Measurements from ENCODE around the gene TWNK.
A peak's percentile ranks its signal among the peaks of the same experiment; 100 is the strongest.

The TWNK gene

GRCh38 chr10:100987685-100988049, 324 bp downstream of the TWNK start:
- peak overlapping the region; percentile 98 for H3K4me3 ChIP-seq (ENCODE audit: low read length)
- no peak for DNase-seq (ENCODE audit: low read depth)
- TF ChIP-seq CTCF (conservative IDR thresholded peaks at IDR 0.05; ENCODE audit: low read length), result no peak

DNA sequence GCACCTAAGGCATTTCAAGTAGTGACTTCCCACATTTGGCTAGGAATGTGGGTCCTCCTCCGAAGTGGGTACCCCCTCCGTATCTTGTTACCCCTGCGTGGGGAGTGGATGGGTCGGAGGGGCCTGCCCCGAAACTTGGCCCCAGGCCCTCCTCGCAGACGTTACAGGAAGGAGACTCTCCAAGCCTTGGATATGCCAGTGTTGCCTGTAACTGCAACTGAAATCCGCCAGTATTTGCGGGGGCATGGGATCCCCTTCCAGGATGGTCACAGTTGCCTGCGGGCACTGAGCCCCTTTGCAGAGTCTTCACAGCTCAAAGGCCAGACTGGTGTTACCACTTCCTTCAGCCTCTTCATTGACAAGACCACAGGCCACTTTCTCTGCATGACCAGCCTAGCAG, 823 bp downstream of the TWNK start:
- no peak for DNase-seq (ENCODE audit: low read depth)
- TF ChIP-seq CTCF (conservative IDR thresholded peaks at IDR 0.05; ENCODE audit: low read length), result no peak

DNA sequence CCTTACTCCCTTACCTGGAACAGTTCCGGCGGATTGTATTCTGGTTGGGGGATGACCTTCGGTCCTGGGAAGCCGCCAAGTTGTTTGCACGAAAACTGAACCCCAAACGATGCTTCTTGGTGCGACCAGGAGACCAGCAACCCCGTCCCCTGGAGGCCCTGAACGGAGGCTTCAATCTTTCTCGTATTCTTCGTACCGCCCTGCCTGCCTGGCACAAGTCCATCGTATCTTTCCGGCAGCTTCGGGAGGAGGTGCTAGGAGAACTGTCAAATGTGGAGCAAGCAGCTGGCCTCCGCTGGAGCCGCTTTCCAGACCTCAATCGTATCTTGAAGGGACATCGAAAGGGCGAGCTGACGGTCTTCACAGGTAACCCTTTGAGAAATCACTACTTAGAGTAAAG, 1.7 kb downstream of the TWNK start:
- no peak overlapping the region for H3K4me3 ChIP-seq (ENCODE audit: low read length)
- no peak for TF ChIP-seq CTCF (conservative IDR thresholded peaks at IDR 0.05; ENCODE audit: low read length)
- no peak for DNase-seq (ENCODE audit: low read depth)

More for the DNA sequence above, 823 bp downstream of the TWNK start:
- H3K4me3 ChIP-seq (ENCODE audit: low read length), result peak overlapping the region; percentile 98

DNA sequence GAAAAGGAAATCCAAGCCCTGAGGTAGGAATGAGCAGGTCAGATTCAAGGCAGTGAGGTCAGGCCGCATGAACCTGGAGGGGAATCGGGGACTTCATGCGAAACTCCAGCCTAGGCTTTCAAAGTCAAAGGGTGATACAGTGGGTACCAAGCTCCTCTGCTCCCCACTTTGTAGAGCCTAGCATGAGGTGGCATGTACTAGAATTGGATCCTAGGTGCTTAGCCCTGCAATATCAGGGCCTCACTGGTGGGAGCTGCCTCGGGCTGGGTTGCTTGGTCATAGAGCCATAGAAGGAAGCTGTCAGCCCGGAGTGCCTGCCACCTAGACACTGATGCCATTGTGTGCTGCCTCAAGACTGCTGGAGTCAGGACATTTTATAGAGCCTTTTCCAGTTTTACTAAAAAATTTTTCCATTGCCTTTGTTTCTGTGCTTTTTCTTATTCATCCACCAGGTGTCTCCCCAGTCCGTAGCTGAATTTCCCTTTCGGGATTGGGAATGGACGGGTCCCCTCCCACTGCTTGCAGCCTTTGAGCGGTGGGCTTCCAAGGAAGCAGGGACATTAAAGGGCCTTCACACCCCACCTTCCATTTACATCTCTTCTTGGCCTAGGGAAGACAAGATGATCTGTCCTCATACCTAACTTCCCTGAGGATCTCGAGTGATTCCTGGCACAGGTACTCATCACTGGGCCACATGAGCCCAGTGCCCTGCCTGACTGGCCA, 6.8 kb downstream of the TWNK start:
- no peak overlapping the region for H3K4me3 ChIP-seq (ENCODE audit: low read length)
- TF ChIP-seq CTCF (conservative IDR thresholded peaks at IDR 0.05; ENCODE audit: low read length), result peak; percentile 74
- DNase-seq (ENCODE audit: low read depth), result peak; percentile 33

GRCh38 chr10:100995181-100995580, 7.8 kb downstream of the TWNK start:
- TF ChIP-seq CTCF (conservative IDR thresholded peaks at IDR 0.05; ENCODE audit: low read length), result no peak
- no peak overlapping the region for H3K4me3 ChIP-seq (ENCODE audit: low read length)
- no peak for DNase-seq (ENCODE audit: low read depth)

DNA sequence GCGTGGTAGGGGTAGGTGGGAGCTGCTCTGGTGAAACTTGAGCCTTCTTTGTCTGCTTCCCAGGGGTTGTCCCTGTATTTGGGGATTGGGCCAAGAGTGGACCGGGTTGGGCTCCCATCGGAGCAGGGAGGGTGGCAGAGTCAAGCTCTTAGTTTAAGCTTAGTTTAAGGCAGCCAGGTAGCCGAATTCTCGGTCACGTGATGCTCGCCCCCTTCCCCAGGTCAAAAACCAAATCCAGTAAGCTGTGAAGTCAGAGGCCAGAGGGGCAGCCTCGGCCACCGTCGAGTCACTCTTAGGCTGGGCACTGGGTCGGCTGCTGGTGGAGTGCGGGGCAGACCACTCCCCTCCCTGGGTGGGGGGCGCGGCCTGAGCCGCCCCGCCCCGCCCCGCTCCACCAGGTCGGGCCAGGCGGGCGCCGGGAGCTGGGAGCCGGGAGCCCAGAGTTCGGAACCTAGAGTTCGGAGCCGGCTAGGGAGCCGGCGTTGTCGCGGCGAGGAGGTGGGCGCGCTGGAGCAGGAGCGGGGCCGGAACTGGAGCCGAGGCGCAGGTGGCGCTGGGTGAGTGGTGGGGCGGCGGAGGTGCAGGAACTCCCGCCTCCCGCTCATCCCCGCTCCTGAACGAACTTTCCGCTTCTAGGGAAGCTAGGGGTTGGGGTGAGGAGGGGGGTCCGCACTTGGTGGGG, 9.5 kb downstream of the TWNK start:
- no peak for TF ChIP-seq CTCF (conservative IDR thresholded peaks at IDR 0.05; ENCODE audit: low read length)
- H3K4me3 ChIP-seq (ENCODE audit: low read length), result peak overlapping the region; percentile 78
- DNase-seq (ENCODE audit: low read depth), result no peak

Measured in AG10803 (cell line).